H1 (cell line): ENCODE measurements around the gene CERT1. TPM values are rescaled to one million over a fixed set of nuclear protein-coding genes. Genes with fewer than 3 reads are reported as not detected.

Source experiments
- CTCF ChIA-PET: fragments of 300-600 bp; sonication (Branson Sonifier 250); formaldehyde crosslinking; loops from one replicate; lab custom pipeline; 2021; ENCODE audit not compliant: partially characterized antibody; lab: Charles Lee
- POLR2A ChIA-PET: fragments of 300-600 bp; sonication (Branson Sonifier 250); formaldehyde crosslinking; loops from one replicate; lab custom pipeline; 2021; ENCODE audit warnings: inconsistent platforms; ENCODE audit not compliant: partially characterized antibody; lab: Charles Lee
- DNase-seq, 2 experiments: peaks; one replicate each; pipeline versions ENCODE4 v3.0.0 to v3.0.0-alpha.2; 2010 to 2022; ENCODE audit warnings: low spot score in 2 of 2, low read depth in 1 of 2, mixed read lengths in 1 of 2
- FAIRE-seq: peaks from 2 replicates; lab custom pipeline; 2011; peaks lifted over from hg19 to GRCh38; lab: Jason Lieb, UNC
- H2AFZ ChIP-seq: 2 replicates; pipeline ENCODE4 v1.8.1; 2012; ENCODE audit warnings: low read length, inconsistent platforms
- H2AK5ac ChIP-seq: 2 replicates; pipeline ENCODE4 v1.6.1; 2013; ENCODE audit warnings: low read depth, low read length
- H2BK120ac ChIP-seq: replicated peaks from 2 replicates; pipeline ENCODE3; 2013; ENCODE audit warnings: low read depth, low read length, inconsistent platforms
- H2BK12ac ChIP-seq: 2 replicates; pipeline ENCODE4 v1.6.1; 2013; ENCODE audit warnings: low read depth, low read length
- H2BK15ac ChIP-seq: 2 replicates; pipeline ENCODE4 v1.6.1; 2013; ENCODE audit warnings: low read length
- H2BK20ac ChIP-seq: 2 replicates; pipeline ENCODE4 v1.6.1; 2013; ENCODE audit warnings: low read length
- H2BK5ac ChIP-seq: 2 replicates; pipeline ENCODE4 v1.6.1; 2013; ENCODE audit warnings: low read depth, low read length
- H3K14ac ChIP-seq: 2 replicates; pipeline ENCODE4 v1.6.1; 2013; ENCODE audit warnings: inconsistent platforms; ENCODE audit not compliant: insufficient read length
- H3K18ac ChIP-seq: 2 replicates; pipeline ENCODE4 v1.6.1; 2013; ENCODE audit warnings: low read length; ENCODE audit errors: extremely low read depth
- H3K23ac ChIP-seq: 2 replicates; pipeline ENCODE4 v1.6.1; 2013; ENCODE audit warnings: inconsistent platforms; ENCODE audit not compliant: insufficient read length
- H3K23me2 ChIP-seq: 2 replicates; pipeline ENCODE4 v1.6.1; 2013; ENCODE audit warnings: low read depth, low read length
- H3K27ac ChIP-seq: 2 replicates; pipeline ENCODE4 v1.6.1; 2011; ENCODE audit warnings: low read depth, low read length, inconsistent platforms
- H3K27me3 ChIP-seq, 4 experiments: replicated peaks in 1 of 4; 1 replicate in 1 of 4; 2 replicates in 3 of 4; pipeline versions ENCODE4 v1.6.1 to v1.8.1; 2011 to 2013; ENCODE audit warnings: low read length in 3 of 4, mild to moderate bottlenecking in 3 of 4, inconsistent platforms in 2 of 4, mixed read lengths in 2 of 4, moderate library complexity in 1 of 4; ENCODE audit not compliant: control insufficient read depth in 3 of 4, insufficient read depth in 3 of 4; ENCODE audit errors: extremely low read depth in 1 of 4
- H3K36me3 ChIP-seq, 4 experiments: 2 replicates each; pipeline versions ENCODE4 v1.6.1 to v1.8.1; 2011 to 2013; ENCODE audit warnings: mild to moderate bottlenecking in 4 of 4, low read length in 3 of 4, moderate library complexity in 2 of 4, control low read depth in 1 of 4, inconsistent platforms in 1 of 4; ENCODE audit not compliant: insufficient read depth in 4 of 4, control insufficient read depth in 2 of 4
- H3K4ac ChIP-seq: replicated peaks from 2 replicates; pipeline ENCODE3; 2013; ENCODE audit warnings: low read length, low read depth, mixed read lengths, inconsistent platforms; ENCODE audit not compliant: insufficient read length
- H3K4me1 ChIP-seq, 4 experiments: replicated peaks in 1 of 4; 1 replicate in 1 of 4; 2 replicates in 3 of 4; pipeline versions ENCODE4 v1.6.1 to v1.8.1; 2011 to 2013; ENCODE audit warnings: low read length in 3 of 4, inconsistent platforms in 2 of 4, mixed read lengths in 1 of 4; ENCODE audit not compliant: insufficient read depth in 4 of 4, control insufficient read depth in 3 of 4
- H3K4me2 ChIP-seq, 2 experiments: 2 replicates each; pipeline versions ENCODE4 v1.6.1 to v1.8.1; 2011 to 2013; ENCODE audit warnings: low read depth in 2 of 2, low read length in 2 of 2, control low read depth in 1 of 2, inconsistent platforms in 1 of 2, mild to moderate bottlenecking in 1 of 2; ENCODE audit not compliant: insufficient read depth in 1 of 2
- H3K4me3 ChIP-seq, 4 experiments: fragments of 200-600, 300-600 bp in 1 of 4; sonication (generic), shearing (Covaris generic), sonication (Bioruptor Twin) in 1 of 4; 2 replicates each; pipeline versions ENCODE4 v1.5.1 to v1.8.1; 2011 to 2016; ENCODE audit warnings: low read length in 4 of 4, low read depth in 3 of 4, control low read depth in 2 of 4, inconsistent platforms in 2 of 4, mild to moderate bottlenecking in 2 of 4, mixed read lengths in 1 of 4, moderate library complexity in 1 of 4; ENCODE audit not compliant: insufficient read depth in 2 of 4; ENCODE audit errors: extremely low read depth in 1 of 4
- H3K56ac ChIP-seq: replicated peaks from 2 replicates; pipeline ENCODE3; 2013; ENCODE audit warnings: low read depth, mild to moderate bottlenecking, mixed read lengths, low read length, inconsistent platforms; ENCODE audit not compliant: insufficient read length
- H3K79me1 ChIP-seq: 2 replicates; pipeline ENCODE4 v1.6.1; 2013; ENCODE audit warnings: low read depth, low read length, control low read depth
- H3K79me2 ChIP-seq, 2 experiments: 2 replicates each; pipeline versions ENCODE4 v1.6.1 to v1.8.1; 2012 to 2013; ENCODE audit warnings: low read length in 2 of 2, mild to moderate bottlenecking in 2 of 2, inconsistent platforms in 1 of 2; ENCODE audit not compliant: insufficient read depth in 2 of 2, control insufficient read depth in 1 of 2
- H3K9ac ChIP-seq, 4 experiments: replicated peaks in 1 of 4; 1 replicate in 1 of 4; 2 replicates in 3 of 4; pipeline versions ENCODE4 v1.6.1 to v1.8.1; 2011 to 2013; ENCODE audit warnings: low read depth in 3 of 4, low read length in 3 of 4, control low read depth in 2 of 4, mild to moderate bottlenecking in 2 of 4, moderate library complexity in 2 of 4, inconsistent platforms in 1 of 4; ENCODE audit errors: extremely low read depth in 1 of 4
- H3K9me3 ChIP-seq, 2 experiments: 2 replicates each; pipeline versions ENCODE4 v1.6.1 to v1.8.1; 2012 to 2013; ENCODE audit warnings: mild to moderate bottlenecking in 2 of 2, moderate library complexity in 2 of 2, control low read depth in 1 of 2, inconsistent platforms in 1 of 2, low read depth in 1 of 2, low read length in 1 of 2, mixed read lengths in 1 of 2; ENCODE audit not compliant: insufficient read depth in 2 of 2
- H4K20me1 ChIP-seq, 2 experiments: replicated peaks in 1 of 2; 2 replicates each; pipeline versions ENCODE3 to v1.8.1; 2011 to 2013; ENCODE audit warnings: inconsistent platforms in 2 of 2, low read length in 2 of 2, mild to moderate bottlenecking in 1 of 2; ENCODE audit not compliant: insufficient read depth in 2 of 2, control insufficient read depth in 1 of 2
- H4K5ac ChIP-seq: 2 replicates; pipeline ENCODE4 v1.6.1; 2013; ENCODE audit warnings: low read length, low read depth, mixed read lengths, inconsistent platforms; ENCODE audit not compliant: insufficient read length
- H4K8ac ChIP-seq: 2 replicates; pipeline ENCODE4 v1.8.0; 2013; ENCODE audit warnings: mild to moderate bottlenecking, moderate library complexity, low read length, inconsistent platforms; ENCODE audit not compliant: insufficient read depth; ENCODE audit errors: extremely low read depth
- H4K91ac ChIP-seq: replicated peaks from 2 replicates; pipeline ENCODE3; 2013; ENCODE audit warnings: low read length, mixed read lengths, inconsistent platforms; ENCODE audit not compliant: insufficient read length
- BCL11A ChIP-seq, 2 experiments: IDR thresholded peaks; one replicate each; pipeline ENCODE4 v1.6.1; 2011; ENCODE audit warnings: low read depth in 2 of 2, low read length in 2 of 2, mild to moderate bottlenecking in 2 of 2
- EGR1 ChIP-seq: IDR thresholded peaks from 2 replicates; pipeline ENCODE4 v1.6.1; 2011; ENCODE audit warnings: low read depth, low read length, borderline replicate concordance
- POLR2A ChIP-seq, 2 experiments: IDR thresholded peaks; 1 replicate in 1 of 2; 2 replicates in 1 of 2; pipeline ENCODE4 v1.6.1; 2011; ENCODE audit warnings: low read depth in 2 of 2, low read length in 2 of 2, mild to moderate bottlenecking in 2 of 2; ENCODE audit errors: control extremely low read depth in 1 of 2
- RFX5 ChIP-seq: IDR thresholded peaks from 2 replicates; pipeline ENCODE4 v1.6.1; 2011; ENCODE audit warnings: low read depth, low read length, improper control_type of control experiment, borderline replicate concordance
- SIX5 ChIP-seq: IDR thresholded peaks from 2 replicates; pipeline ENCODE4 v1.6.1; 2011; ENCODE audit warnings: mild to moderate bottlenecking, low read depth, low read length
- SP2 ChIP-seq: IDR thresholded peaks from 2 replicates; pipeline ENCODE4 v1.6.1; 2012; ENCODE audit warnings: mild to moderate bottlenecking, low read length, inconsistent platforms
- ZNF274 ChIP-seq: IDR thresholded peaks from 2 replicates; pipeline ENCODE4 v1.7.0; 2012; ENCODE audit warnings: low read length, borderline replicate concordance; ENCODE audit errors: extremely low read depth
- WGBS, 2 experiments: shearing (Covaris generic) in 1 of 2; methylation state at CpG; one replicate each; pipeline versions ENCODE4 v1.1.6 to v1.1.7; 2013 to 2015; ENCODE audit warnings: low lambda C conversion rate in 2 of 2, mixed read lengths in 2 of 2, inconsistent platforms in 1 of 2, low coverage in 1 of 2, missing lambda C conversion rate in 1 of 2; ENCODE audit not compliant: insufficient replicate concordance in 2 of 2, insufficient coverage in 1 of 2, insufficient read length in 1 of 2; ENCODE audit errors: extremely low coverage in 1 of 2, missing lambda C conversion rate in 1 of 2; 5-methylcytosine and 5-hydroxymethylcytosine counted together
- polyA plus RNA-seq, 7 experiments: library from polyadenylated mRNA; depleted of rRNA in 3 of 7; stranded (reverse) in 5 of 7; unstranded in 2 of 7; fragments of >200 nt in 5 of 7; fragments of 200-250 nt in 2 of 7; gene quantifications; 1 replicate in 5 of 7; 2 replicates in 1 of 7; 4 replicates in 1 of 7; pipeline versions ENCODE4 v1.2.1 to v1.2.3, GENCODE V29; 2011 to 2013; ENCODE audit warnings: missing spikeins in 2 of 7, mixed read lengths in 2 of 7
- total RNA-seq: library from RNA; stranded (reverse); fragmentation: NEBNext Ultra II Directional; extraction: Animal tissue kit (Norgen Biotek cat#: 25700); gene quantifications from 2 replicates; pipeline ENCODE4 v1.2.1, GENCODE V29; 2021

CERT1 gene
- total and polyA plus RNA-seq, 2 of the 8 experiments (the other 6 are each of a cell fraction or from before 2014, with no cell fraction given), result 7.8 to 55.3 TPM

- Histone ChIP-seq H2BK12ac (no peak overlapping the region), H3K23me2 (no peaks in the 10 kb centered on the region), H2AK5ac (no peak overlapping the region), H3K4me2 (no peak overlapping the region), H3K14ac (no peak overlapping the region), H3K9me3 (peaks cover 3 to 7% of the 10 kb centered on the region in 2 experiments; a peak in 2 of 4 replicates), H4K8ac (no peak overlapping the region), H4K20me1 (no peaks in the 10 kb centered on the region), H4K5ac (no peak overlapping the region), H3K36me3 (no peaks in the 10 kb centered on the region), H3K23ac (no peak overlapping the region), H3K4ac (no peak overlapping the region), H3K79me2 (peaks cover 0 to 8% of the 10 kb centered on the region in 2 experiments; a peak in 1 of 4 replicates), H2BK5ac (no peak overlapping the region), H2BK15ac (no peak overlapping the region), H3K79me1 (peaks cover 4% of the 10 kb centered on the region), H4K91ac (no peak overlapping the region), H2BK120ac (no peak overlapping the region), H2BK20ac (no peak overlapping the region), H3K4me3 (no peak overlapping the region), H2AFZ (no peak overlapping the region), H3K27me3 (no peaks in the 10 kb centered on the region), H3K4me1 (no peaks in the 10 kb centered on the region; a peak in 1 of 7 replicates), H3K18ac (no peak overlapping the region), H3K56ac (no peak overlapping the region), H3K9ac (no peak overlapping the region), H3K27ac (no peak overlapping the region)
- FAIRE-seq (no peak), DNase-seq (no peak)
- ChIA-PET CTCF (no interaction called here), POLR2A (no interaction called here)
- TF ChIP-seq SIX5 (no peak), SP2 (no peak), POLR2A (IDR thresholded peaks at IDR 0.05; ENCODE audit: control extremely low read depth in 1 of 2, low read depth in 2 of 2, low read length in 2 of 2) (no peak), RFX5 (no peak), ZNF274 (no peak), BCL11A (IDR thresholded peaks at IDR 0.05; ENCODE audit: low read depth in 2 of 2, low read length in 2 of 2) (no peak), EGR1 (no peak)
- 82% methylated on average over 1 of the region's 1 CpG; no CpG with 5 or more reads in 1 of the 2 experiments for WGBS, 2 experiments
Observed at GRCh38 chr5:75525344-75525743, 13.9 kb upstream of the CERT1 start.
